ENCODE results near the gene EIPR1. TPM values are rescaled to one million over a fixed set of nuclear protein-coding genes. Genes with fewer than 3 reads are reported as not detected.

EIPR1 gene
- total and polyA plus RNA-seq, 2 donors (not counting 3 experiments of a cell fraction or from before 2014, with no cell fraction given) = 30.8 to 57.3 TPM

GRCh38 chr2:3344897-3345296 lies 32.7 kb downstream of the EIPR1 start:
- Histone ChIP-seq H3K9me3 (replicated peaks; ENCODE audit: control insufficient read depth, insufficient read depth, low read length) (no peaks in the 10 kb centered on the region), H2AFZ (ENCODE audit: low read depth, low read length) (no peak overlapping the region), H4K20me1 (replicated peaks; ENCODE audit: control insufficient read depth, extremely low read depth, insufficient read depth, low read length) (no peaks in the 10 kb centered on the region), H3K79me2 (ENCODE audit: control insufficient read depth, insufficient read depth, low read length) (no peaks in the 10 kb centered on the region), H3K4me1 (ENCODE audit: control insufficient read depth, extremely low read depth, insufficient read depth, low read length) (no peaks in the 10 kb centered on the region), H3K9me1 (replicated peaks; ENCODE audit: control insufficient read depth, extremely low read depth, insufficient read depth, low read length) (no peaks in the 10 kb centered on the region), H3K9ac (replicated peaks; ENCODE audit: extremely low read depth, insufficient read depth, low read length) (no peak overlapping the region), H3K27ac (ENCODE audit: insufficient read depth, low read depth, low read length) (no peak overlapping the region), H3K4me2 (ENCODE audit: insufficient read depth, low read length) (no peak overlapping the region), H3K36me3 (ENCODE audit: control insufficient read depth in 2 of 2, extremely low read depth in 1 of 2, insufficient read depth in 2 of 2, low read length in 2 of 2) (no peaks in the 10 kb centered on the region), H3K4me3 (replicated peaks in 1 of 3; ENCODE audit: insufficient read depth in 1 of 3, low read depth in 1 of 3, low read length in 3 of 3) (no peak overlapping the region), H3K27me3 (ENCODE audit: control insufficient read depth in 2 of 2, insufficient read depth in 2 of 2, low read length in 2 of 2) (no peaks in the 10 kb centered on the region)
- no peak for FAIRE-seq
- dilution Hi-C loops (cut with MboI; ENCODE audit: extremely low pct_ligation_motif_present, low sequenced_read_pairs) (no loop called here), intact Hi-C loops (cut with micrococcal nuclease) (no loop called here)
- POLR2A ChIA-PET = no interaction called here
- no TSS peak for BruUV-seq (replicated peaks)
- TF ChIP-seq POLR2AphosphoS5 (IDR thresholded peaks at IDR 0.05; ENCODE audit: insufficient read depth, low read depth, low read length) = no peak
- TF ChIP-seq GATA2 (IDR thresholded peaks at IDR 0.05; ENCODE audit: insufficient read depth, insufficient read length, low read depth, low read length) = no peak
- TF ChIP-seq MAX (IDR thresholded peaks at IDR 0.05; ENCODE audit: insufficient read depth, insufficient read length) = no peak
- TF ChIP-seq JUN (IDR thresholded peaks at IDR 0.05; ENCODE audit: borderline replicate concordance, insufficient read depth, insufficient read length, low read depth) = no peak
- TF ChIP-seq FOS (IDR thresholded peaks at IDR 0.05; ENCODE audit: borderline replicate concordance, insufficient read depth, low read length) = no peak
- no peak for TF ChIP-seq CTCF (IDR thresholded peaks at IDR 0.05; ENCODE audit: extremely low read depth in 1 of 2, insufficient read depth in 1 of 2, low read depth in 1 of 2, low read length in 2 of 2)
- no peak for TF ChIP-seq POLR2A (IDR thresholded peaks at IDR 0.05; ENCODE audit: low read depth, low read length)
- TF ChIP-seq EZH2 (IDR thresholded peaks at IDR 0.05; ENCODE audit: borderline replicate concordance, low read depth, low read length, severe bottlenecking) = no peak
- no peak for TF ChIP-seq MYC (IDR thresholded peaks at IDR 0.05; ENCODE audit: low read depth, low read length)
- CTCF ChIA-PET = no interaction called here
- no peak for DNase-seq (ENCODE audit: low read depth, low spot score)
